HEK293 (cell line): ENCODE measurements around the gene TMEM51.
A peak's percentile ranks its signal among the peaks of the same experiment; 100 is the strongest.

ENCODE experiments used
- GLIS1 ChIP-seq: fragments of 450-650 bp; formaldehyde crosslinking; IDR thresholded peaks from 2 replicates; pipeline ENCODE4 v1.5.1; 2016; ENCODE audit warnings: missing biosample characterization, missing genetic modification characterization
- HOXD13 ChIP-seq: sonication (generic); formaldehyde crosslinking; IDR thresholded peaks from 2 replicates; pipeline ENCODE4 v1.8.0; 2022; ENCODE audit warnings: missing genetic modification reagents, borderline replicate concordance
- KLF1 ChIP-seq: fragments of 450-650 bp; formaldehyde crosslinking; IDR thresholded peaks from 2 replicates; pipeline ENCODE4 v1.5.1; 2016; ENCODE audit warnings: missing biosample characterization, missing genetic modification characterization
- KLF9 ChIP-seq: fragments of 450-650 bp; formaldehyde crosslinking; IDR thresholded peaks from 2 replicates; pipeline ENCODE4 v1.5.1; 2016; ENCODE audit warnings: missing biosample characterization, missing genetic modification characterization, low read depth
- PRDM6 ChIP-seq: fragments of 450-650 bp; formaldehyde crosslinking; IDR thresholded peaks from 2 replicates; pipeline ENCODE4 v1.5.1; 2017; ENCODE audit warnings: missing biosample characterization, missing genetic modification characterization
- ZBTB17 ChIP-seq: fragments of 450-650 bp; formaldehyde crosslinking; IDR thresholded peaks from 2 replicates; pipeline ENCODE4 v1.5.1; 2016; ENCODE audit warnings: missing biosample characterization, missing genetic modification characterization
- ZBTB26 ChIP-seq: fragments of 450-650 bp; formaldehyde crosslinking; optimal IDR thresholded peaks from 2 replicates; pipeline ENCODE3; 2016; ENCODE audit warnings: missing biosample characterization, mild to moderate bottlenecking, missing genetic modification characterization
- ZFHX2 ChIP-seq: fragments of 450-650 bp; formaldehyde crosslinking; conservative IDR thresholded peaks from 2 replicates; pipeline ENCODE4 v1.5.1; 2016; ENCODE audit warnings: missing biosample characterization, missing genetic modification characterization
- ZFP69B ChIP-seq: fragments of 450-650 bp; formaldehyde crosslinking; IDR thresholded peaks from 2 replicates; pipeline ENCODE4 v1.5.1; 2016; ENCODE audit warnings: missing biosample characterization, missing genetic modification characterization
- ZIC2 ChIP-seq: fragments of 450-650 bp; formaldehyde crosslinking; IDR thresholded peaks from 2 replicates; pipeline ENCODE4 v1.5.1; 2016; ENCODE audit warnings: missing biosample characterization, missing genetic modification characterization
- ZNF10 ChIP-seq: fragments of 450-650 bp; formaldehyde crosslinking; IDR thresholded peaks from 2 replicates; pipeline ENCODE4 v1.5.1; 2017; ENCODE audit warnings: missing biosample characterization, missing genetic modification characterization
- ZNF121 ChIP-seq: fragments of 450-650 bp; formaldehyde crosslinking; IDR thresholded peaks from 2 replicates; pipeline ENCODE4 v1.5.1; 2016; ENCODE audit warnings: missing biosample characterization, missing genetic modification characterization
- ZNF138 ChIP-seq: fragments of 450-650 bp; formaldehyde crosslinking; IDR thresholded peaks from 2 replicates; pipeline ENCODE4 v1.5.1; 2016; ENCODE audit warnings: missing biosample characterization, missing genetic modification characterization, borderline replicate concordance
- ZNF169 ChIP-seq: fragments of 450-650 bp; formaldehyde crosslinking; IDR thresholded peaks from 2 replicates; pipeline ENCODE4 v1.5.1; 2016; ENCODE audit warnings: missing biosample characterization, missing genetic modification characterization
- ZNF211 ChIP-seq: fragments of 450-650 bp; formaldehyde crosslinking; IDR thresholded peaks from 2 replicates; pipeline ENCODE4 v1.5.1; 2016; ENCODE audit warnings: low read depth, missing biosample characterization, missing genetic modification characterization
- ZNF221 ChIP-seq: fragments of 450-650 bp; formaldehyde crosslinking; IDR thresholded peaks from 2 replicates; pipeline ENCODE4 v1.5.1; 2017; ENCODE audit warnings: missing biosample characterization, missing genetic modification characterization, borderline replicate concordance
- ZNF223 ChIP-seq: fragments of 450-650 bp; formaldehyde crosslinking; IDR thresholded peaks from 2 replicates; pipeline ENCODE4 v1.5.1; 2016; ENCODE audit warnings: missing biosample characterization, missing genetic modification characterization
- ZNF26 ChIP-seq: fragments of 450-650 bp; formaldehyde crosslinking; IDR thresholded peaks from 2 replicates; pipeline ENCODE4 v1.5.1; 2016; ENCODE audit warnings: missing biosample characterization, missing genetic modification characterization
- ZNF311 ChIP-seq: fragments of 450-650 bp; formaldehyde crosslinking; IDR thresholded peaks from 2 replicates; pipeline ENCODE4 v1.5.1; 2017; ENCODE audit warnings: missing biosample characterization, missing genetic modification characterization, borderline replicate concordance
- ZNF335 ChIP-seq: fragments of 450-650 bp; formaldehyde crosslinking; conservative IDR thresholded peaks from 2 replicates; pipeline ENCODE4 v1.5.1; 2016; ENCODE audit warnings: missing biosample characterization, missing genetic modification characterization
- ZNF404 ChIP-seq: fragments of 450-650 bp; formaldehyde crosslinking; IDR thresholded peaks from 2 replicates; pipeline ENCODE4 v1.5.1; 2017; ENCODE audit warnings: missing biosample characterization, missing genetic modification characterization
- ZNF473 ChIP-seq: fragments of 450-650 bp; formaldehyde crosslinking; IDR thresholded peaks from 2 replicates; pipeline ENCODE4 v1.5.1; 2017; ENCODE audit warnings: missing biosample characterization, missing genetic modification characterization
- ZNF488 ChIP-seq: fragments of 450-650 bp; formaldehyde crosslinking; IDR thresholded peaks from 2 replicates; pipeline ENCODE4 v1.5.1; 2016; ENCODE audit warnings: missing biosample characterization, missing genetic modification characterization
- ZNF596 ChIP-seq: fragments of 450-650 bp; IDR thresholded peaks from 2 replicates; pipeline ENCODE4 v1.5.0; 2018; ENCODE audit warnings: missing biosample characterization, mild to moderate bottlenecking, missing genetic modification characterization, moderate library complexity
- ZNF639 ChIP-seq: fragments of 450-650 bp; formaldehyde crosslinking; IDR thresholded peaks from 2 replicates; pipeline ENCODE4 v1.5.1; 2016; ENCODE audit warnings: missing biosample characterization, missing genetic modification characterization
- ZNF654 ChIP-seq: fragments of 450-650 bp; formaldehyde crosslinking; IDR thresholded peaks from 2 replicates; pipeline ENCODE4 v1.5.1; 2016; ENCODE audit warnings: low read depth, missing biosample characterization, missing genetic modification characterization
- ZNF664 ChIP-seq: fragments of 450-650 bp; formaldehyde crosslinking; IDR thresholded peaks from 2 replicates; pipeline ENCODE4 v1.5.1; 2016; ENCODE audit warnings: missing biosample characterization, missing genetic modification characterization
- ZNF670 ChIP-seq: fragments of 450-650 bp; formaldehyde crosslinking; IDR thresholded peaks from 2 replicates; pipeline ENCODE4 v1.5.1; 2016; ENCODE audit warnings: missing biosample characterization, missing genetic modification characterization, low read depth
- ZNF692 ChIP-seq: fragments of 450-650 bp; formaldehyde crosslinking; IDR thresholded peaks from 2 replicates; pipeline ENCODE4 v1.5.1; 2016; ENCODE audit warnings: missing biosample characterization, missing genetic modification characterization
- ZNF704 ChIP-seq: fragments of 450-650 bp; formaldehyde crosslinking; IDR thresholded peaks from 2 replicates; pipeline ENCODE4 v1.5.1; 2016; ENCODE audit warnings: missing biosample characterization, missing genetic modification characterization
- ZNF843 ChIP-seq: fragments of 450-650 bp; formaldehyde crosslinking; IDR thresholded peaks from 2 replicates; pipeline ENCODE4 v1.5.1; 2016; ENCODE audit warnings: missing biosample characterization, missing genetic modification characterization

Gene TMEM51

GRCh38 chr1:15152318-15153183, 996 bp upstream of the TMEM51 start (continued):
- TF ChIP-seq ZNF704: no peak
- TF ChIP-seq KLF1 (tag by site-specific recombination): peak; percentile 65
- TF ChIP-seq ZNF639 (tag by site-specific recombination): 0 out of 2 replicates have a peak, but pooled peaks have one; percentile 15
- TF ChIP-seq ZBTB17 (tag by site-specific recombination): peak; percentile 81
- no peak for TF ChIP-seq ZNF169 (tag by site-specific recombination)
- TF ChIP-seq ZFHX2: peak; percentile 32; the same call in 1 of the 2 replicates
- TF ChIP-seq ZNF488 (tag by site-specific recombination): no peak
- TF ChIP-seq ZBTB26 (tag by site-specific recombination): peak; percentile 91
- TF ChIP-seq ZNF26: no peak
- peak; percentile 96 for TF ChIP-seq ZNF335 (tag by site-specific recombination)
- TF ChIP-seq ZNF223 (tag by site-specific recombination): peak; percentile 73
- no peak for TF ChIP-seq PRDM6 (tag by site-specific recombination)
- TF ChIP-seq ZFP69B (tag by site-specific recombination): peak; percentile 99
- TF ChIP-seq ZNF211: no peak
- no peak for TF ChIP-seq ZNF473
- peak; percentile 68 for TF ChIP-seq ZNF654 (tag by site-specific recombination)
- no peak for TF ChIP-seq ZNF404
- TF ChIP-seq ZNF843: no peak
- no peak for TF ChIP-seq ZNF664 (tag by site-specific recombination)
- TF ChIP-seq ZNF221 (tag by site-specific recombination): no peak
- TF ChIP-seq ZNF311 (tag by site-specific recombination): no peak
- no peak for TF ChIP-seq ZNF670 (tag by site-specific recombination)
- no peak for TF ChIP-seq HOXD13 (CRISPR knock-in tag)
- TF ChIP-seq ZNF10: no peak; the same call in 1 of the 2 replicates
- no peak for TF ChIP-seq ZNF596 (tag by site-specific recombination)
- peak; percentile 99 for TF ChIP-seq ZNF692 (tag by site-specific recombination)
- TF ChIP-seq ZNF138: no peak
- no peak for TF ChIP-seq ZIC2 (tag by site-specific recombination)
- TF ChIP-seq GLIS1 (tag by site-specific recombination): peak; percentile 33
- 0 out of 2 replicates have a peak, but pooled peaks have one; percentile 11 for TF ChIP-seq KLF9 (tag by site-specific recombination)
- no peak for TF ChIP-seq ZNF121 (tag by site-specific recombination)
